NCI-H2029 (cell line): ENCODE measurements around the gene ARHGEF19.
A peak's percentile ranks its signal among the peaks of the same experiment; 100 is the strongest.
"Not testable (repeated sequence)": the region's sequence is repeated elsewhere in the genome, so short reads cannot be mapped to it uniquely, and the experiment has no call there.

ENCODE experiments used
- DNase-seq: peaks from one replicate; lab custom pipeline; 2025; lab: John Stamatoyannopoulos, UW

Gene ARHGEF19

DNA sequence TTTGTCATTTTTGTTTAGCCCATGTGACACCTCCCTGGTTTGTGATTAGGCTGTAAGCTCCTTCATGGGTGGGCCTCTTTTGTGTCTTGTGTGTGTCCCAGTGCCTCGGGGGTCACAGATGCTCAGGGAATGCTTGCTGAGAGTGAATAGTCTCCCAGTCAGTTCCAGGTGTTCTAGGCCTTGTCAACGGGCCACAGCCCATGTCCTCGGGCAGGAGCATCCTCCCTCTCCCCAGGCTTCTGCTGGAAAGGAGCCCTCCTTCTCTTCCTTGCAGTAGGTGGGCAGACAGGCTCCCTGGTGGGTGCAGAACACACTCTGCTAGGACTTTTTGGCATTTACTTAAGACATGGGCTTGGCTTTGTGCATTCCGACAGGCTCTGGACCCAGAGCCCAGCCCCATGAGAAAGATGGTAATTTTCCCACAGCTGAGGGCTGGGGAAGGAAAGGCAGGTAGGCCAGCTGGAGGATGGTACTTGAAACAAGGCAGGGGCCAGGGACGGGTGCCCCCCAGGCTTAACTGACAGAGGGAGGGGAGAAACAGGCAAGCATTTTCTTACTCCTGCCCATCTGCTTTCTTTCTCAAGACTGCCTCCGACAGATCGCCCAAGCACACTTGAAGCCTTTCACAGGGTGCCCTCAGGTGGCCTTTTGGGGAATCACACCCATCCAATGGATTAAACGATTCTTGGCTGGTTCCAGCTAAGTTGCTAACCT lies 31.6 kb upstream of the ARHGEF19 start:
- DNase-seq: peak; percentile 51

DNA sequence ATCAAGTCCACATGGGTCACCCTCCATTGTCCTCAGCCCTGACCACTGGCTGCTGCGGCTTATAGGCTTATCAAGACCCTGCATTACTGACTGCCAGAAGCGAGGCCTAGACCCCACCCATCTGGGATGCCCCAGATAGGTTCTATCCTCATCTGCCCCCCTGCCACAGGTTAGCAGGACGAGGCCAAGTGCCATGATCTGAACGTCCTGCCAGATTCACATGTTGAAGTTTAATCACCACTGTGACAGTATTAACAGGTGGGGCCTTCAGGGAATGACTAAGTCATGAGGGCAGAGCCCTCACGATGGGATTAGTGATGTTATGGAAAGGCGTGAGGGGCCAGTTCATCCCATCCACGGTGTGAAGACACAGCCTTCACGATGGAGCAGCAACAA lies 30.8 kb upstream of the ARHGEF19 start:
- no peak for DNase-seq

DNA sequence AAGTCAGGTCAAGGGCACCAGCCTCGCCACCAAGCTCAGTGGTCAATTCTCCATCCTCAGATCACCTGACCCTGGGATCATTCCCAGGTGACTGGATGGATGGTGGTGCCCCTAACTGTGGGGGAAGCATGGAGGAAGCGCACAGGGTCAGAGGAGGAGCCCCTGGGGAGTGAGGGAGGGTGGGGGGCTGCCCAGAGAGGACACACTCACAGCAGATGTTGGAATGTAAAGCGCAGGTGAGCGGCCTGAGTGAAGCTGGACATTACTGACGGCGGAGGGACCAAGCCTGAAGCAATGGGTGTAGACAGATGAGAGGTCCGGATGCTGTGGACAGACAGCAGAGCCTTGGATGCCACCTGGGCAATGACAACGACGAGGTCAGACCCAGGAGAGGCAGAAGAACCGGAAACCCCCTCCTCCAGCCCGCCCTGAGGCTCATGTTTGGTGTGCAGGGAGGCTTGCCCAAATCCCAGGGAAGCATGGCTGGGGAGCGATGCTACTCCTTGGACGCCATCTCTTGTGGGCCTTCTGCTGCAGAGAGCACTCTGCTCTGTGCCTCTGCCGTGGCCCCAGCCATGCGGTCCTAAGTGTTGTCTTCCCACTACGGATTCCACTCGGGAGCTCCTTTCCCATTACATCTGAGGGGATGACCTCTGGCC lies 30.2 kb upstream of the ARHGEF19 start:
- DNase-seq: no peak

DNA sequence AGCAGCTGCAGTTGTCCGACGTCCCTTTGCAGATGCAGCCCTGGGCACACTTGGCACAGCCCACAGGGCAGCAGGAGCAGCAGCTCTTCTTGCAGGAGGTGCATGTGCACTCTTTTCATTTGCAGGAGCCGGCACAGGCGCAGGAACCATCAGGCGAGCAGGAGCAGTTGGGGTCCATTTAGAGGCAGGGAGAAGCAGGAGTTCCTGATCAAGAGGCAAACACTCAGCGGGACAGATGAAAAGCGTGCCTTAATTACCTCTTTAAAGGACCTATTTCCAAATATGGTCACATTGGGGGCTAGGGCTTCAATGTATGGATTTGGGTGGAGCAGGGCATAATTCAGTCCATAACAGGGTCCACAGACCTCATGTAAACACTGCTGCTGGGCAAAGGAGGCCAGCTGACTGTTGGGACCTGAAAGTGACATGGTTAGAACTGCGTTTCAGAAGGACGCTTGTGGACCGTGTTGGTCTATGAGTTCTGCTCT lies 28.8 kb upstream of the ARHGEF19 start:
- no peak for DNase-seq

DNA sequence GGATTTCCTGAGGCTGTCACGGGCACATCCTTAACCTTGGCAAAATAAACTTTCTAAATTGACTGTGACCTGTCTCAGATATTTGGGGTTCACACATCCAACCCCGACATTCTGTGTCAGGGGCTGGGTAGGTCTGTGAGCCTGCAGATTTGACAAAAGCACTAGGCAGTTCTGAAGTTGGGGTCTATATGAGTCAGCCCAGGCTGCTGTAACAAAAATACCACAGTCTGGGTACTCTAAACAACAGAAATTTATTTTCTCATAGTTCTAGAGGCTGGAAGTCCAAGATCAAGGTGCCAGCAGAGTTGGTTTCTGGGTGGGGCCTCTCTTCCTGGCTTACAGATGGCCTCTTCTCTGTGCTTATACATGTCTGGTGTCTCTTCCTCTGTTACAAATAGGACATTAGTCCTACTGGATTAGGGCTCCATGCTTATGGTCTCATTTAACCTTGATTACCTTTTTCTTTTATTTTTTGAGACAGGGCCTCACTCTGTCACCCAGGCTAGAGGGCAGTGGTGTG lies 27.6 kb upstream of the ARHGEF19 start:
- no peak for DNase-seq

DNA sequence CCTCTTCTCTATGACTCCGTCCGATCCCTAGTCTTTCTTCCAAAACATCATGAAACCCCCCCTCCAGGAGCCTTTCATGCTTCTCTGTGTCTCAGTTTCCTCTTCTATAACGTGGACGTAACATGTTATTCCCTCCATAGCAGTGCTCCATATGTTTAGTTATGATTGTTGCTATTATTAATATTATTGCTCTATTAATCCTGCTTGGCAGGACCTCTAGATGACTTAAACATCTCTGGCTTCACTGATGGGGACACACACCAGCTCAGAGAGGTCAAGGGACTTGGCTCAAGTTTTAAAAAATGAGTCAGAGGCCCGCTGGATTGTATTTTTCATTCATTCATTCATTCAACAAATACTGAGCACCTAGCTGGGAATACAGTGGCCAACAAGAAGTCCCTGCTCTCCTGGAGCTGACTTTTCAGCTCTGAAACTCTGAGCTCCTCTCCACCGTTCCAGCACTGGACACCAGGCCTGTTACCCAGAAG lies 24.9 kb upstream of the ARHGEF19 start:
- DNase-seq: no peak

DNA sequence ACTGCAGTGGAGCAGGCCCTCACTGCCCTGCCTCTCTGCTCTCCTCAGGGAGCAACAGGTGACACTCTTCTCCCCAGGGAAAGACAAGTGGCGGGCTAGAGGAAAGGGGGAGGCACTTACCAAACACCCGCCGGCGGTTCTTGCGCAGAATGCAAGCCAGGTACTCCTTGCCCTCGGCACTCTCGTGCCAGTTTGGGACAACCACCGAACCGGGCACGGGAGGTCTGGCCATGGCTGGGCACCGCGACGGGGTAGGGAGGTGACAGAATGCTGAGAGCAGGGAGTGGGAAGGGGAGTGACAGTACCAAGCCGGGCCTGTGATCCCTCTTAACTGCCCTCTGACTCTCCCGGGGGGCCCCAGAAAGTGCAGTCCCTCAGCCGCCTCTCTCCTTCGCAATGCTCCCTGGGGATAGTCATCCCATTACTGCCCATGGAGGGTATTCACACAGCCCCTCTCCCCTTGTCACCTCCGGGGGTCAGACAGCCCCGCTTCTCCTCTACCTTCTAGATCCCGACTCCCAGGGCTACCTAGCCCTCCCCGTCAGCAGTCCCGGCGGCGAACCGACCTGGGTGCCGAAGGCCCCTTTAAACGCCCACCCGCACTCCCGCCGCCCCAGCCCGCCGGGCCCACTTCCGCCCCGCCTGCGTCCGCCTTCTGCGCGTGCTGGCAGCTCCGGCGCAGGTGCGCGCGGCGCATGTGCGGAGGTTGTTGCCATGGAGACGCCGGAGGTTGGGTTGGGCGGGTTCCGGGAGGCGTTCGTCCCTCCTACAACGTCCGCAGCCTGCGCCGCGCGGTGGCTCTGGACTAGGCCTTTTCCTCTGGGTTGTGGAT lies 24.3 kb upstream of the ARHGEF19 start, which contains the start of gene CPLANE2:
Gene CPLANE2, minus strand, starts transcription at position 673 of the 832 bp plus-strand sequence. Its CDS starts 441 bp downstream, at position 232.
- peak; percentile 87 for DNase-seq

DNA sequence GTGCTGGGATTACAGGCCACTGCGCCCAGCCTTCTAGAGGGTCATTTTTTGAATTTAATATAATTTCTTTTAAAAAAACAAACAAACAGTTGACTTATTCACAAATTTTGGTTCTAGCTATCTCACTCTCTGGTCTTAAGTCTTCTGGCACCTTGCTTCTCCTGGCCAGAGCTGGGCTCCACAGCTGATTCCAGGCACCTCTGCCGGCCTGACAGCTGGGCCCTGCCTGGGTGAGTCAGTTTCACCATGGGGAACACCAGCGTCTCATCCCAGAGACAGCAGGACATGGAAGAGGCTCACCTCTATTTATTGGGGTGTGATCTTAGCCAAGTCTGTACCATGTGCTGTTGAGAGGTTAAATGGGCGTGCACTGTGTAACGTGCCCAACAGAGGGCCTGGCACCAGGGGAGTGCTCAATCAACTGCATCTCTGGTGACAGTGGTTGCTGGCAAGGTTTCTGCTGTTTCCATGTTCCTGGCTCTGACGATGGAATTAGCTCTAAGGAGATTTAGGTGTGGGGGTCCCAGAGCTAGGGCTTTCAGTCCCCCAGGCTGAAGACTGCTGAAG lies 23.6 kb upstream of the ARHGEF19 start:
- peak; percentile 71 for DNase-seq

DNA sequence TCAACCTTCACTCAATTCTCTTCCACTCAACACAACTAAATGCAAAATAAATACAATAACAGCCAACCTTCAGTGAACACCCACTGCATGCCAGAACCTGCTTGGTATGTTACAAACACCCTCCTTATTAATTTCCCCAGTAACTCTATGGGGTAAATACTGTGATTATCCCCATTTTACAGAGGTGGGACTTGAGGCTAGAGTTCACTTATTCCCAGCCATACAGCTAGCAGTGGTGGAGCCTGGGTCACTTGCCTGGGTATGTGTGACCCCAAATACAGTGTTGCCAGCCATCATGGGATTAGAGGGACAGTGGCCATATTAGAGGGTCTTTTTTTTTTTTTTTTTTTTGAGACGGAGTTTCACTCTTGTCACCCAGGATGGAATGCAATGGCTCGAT lies 22.9 kb upstream of the ARHGEF19 start:
- no peak for DNase-seq

DNA sequence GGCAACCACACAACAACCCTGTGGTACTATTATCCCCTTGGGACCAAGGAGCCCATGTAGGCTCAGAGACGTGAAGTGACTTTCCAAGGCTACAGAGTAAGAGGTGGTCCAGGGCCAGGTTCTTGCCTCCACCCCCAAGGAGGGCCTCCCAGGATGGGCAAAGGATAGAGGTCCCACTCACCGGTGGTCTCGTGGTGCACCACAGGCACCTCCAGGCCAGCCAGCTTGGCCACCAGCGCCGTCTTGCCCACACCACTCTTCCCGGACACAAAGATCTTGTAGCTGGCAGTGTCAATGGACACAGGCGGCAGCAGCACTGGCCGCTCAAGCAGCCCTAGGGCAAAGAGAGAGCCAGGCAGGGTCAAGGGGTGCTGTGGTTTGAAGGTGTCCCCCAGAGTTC lies 21.0 kb upstream of the ARHGEF19 start:
- DNase-seq: no peak

DNA sequence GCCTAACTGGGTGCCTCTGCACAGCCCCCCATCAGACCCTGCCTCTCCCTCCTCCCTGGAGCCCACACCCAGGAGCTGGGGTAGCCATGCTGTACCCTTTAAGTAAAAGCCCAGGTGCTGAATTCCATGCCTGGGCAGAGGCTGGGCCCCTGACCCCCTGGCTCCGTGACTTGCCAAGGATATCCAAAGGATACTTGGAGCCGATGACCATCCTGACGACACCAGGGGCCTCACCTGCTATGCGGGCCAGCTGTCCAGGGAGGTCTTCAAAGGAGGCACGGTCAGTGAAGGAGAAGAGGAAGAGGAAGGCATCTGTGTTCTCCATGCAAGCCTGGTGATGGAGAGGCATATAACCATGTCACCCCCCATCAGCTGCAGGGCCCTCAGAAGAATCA lies 19.9 kb upstream of the ARHGEF19 start:
- DNase-seq: no peak

DNA sequence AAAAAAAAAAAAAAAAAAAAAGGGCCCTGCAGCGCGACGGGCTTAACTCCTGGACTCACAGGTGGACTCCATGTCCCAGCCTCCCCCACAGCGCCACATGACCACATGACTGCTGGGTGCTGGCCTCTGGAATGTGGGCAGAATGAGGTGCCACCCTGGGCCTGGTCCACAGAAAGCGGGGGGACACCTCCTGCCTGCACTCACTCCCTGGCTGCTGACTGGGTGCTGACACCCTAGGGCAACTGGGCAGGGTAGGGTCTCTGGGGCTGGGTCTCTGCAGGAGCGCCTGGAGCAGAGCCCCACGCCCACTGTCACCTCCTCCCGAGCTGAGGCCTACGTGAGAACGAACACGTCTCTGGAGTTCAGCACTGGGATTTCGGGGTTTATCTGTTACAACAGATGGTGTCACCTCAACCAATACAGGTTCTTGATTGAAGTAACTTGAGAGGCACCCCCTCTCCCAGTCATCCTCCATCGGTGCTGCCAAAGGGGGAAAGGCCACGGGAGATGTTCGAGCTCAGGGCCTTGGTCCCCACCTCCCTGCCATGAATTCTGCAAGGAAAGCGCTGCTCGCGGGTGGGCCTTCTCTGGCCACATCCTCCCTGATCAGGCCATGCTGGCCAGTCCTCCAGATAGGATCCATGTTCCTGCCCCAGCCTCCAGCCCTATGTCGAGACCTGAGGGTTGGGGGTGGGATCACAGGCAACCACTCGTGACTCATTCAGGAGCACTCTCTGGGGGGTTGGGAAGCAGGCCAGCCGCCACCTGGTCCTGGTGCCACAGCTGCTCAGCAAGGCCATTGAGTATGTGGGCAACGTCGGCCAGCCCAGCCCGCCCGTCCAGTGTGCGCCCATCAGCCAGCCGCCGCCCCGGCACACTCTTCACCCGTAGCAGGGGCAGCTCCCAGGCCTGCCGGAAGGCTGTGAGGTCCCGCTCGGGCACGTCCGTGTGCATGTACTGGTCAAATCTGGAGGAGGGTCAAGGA lies 19.2 kb upstream of the ARHGEF19 start:
- DNase-seq: no peak

DNA sequence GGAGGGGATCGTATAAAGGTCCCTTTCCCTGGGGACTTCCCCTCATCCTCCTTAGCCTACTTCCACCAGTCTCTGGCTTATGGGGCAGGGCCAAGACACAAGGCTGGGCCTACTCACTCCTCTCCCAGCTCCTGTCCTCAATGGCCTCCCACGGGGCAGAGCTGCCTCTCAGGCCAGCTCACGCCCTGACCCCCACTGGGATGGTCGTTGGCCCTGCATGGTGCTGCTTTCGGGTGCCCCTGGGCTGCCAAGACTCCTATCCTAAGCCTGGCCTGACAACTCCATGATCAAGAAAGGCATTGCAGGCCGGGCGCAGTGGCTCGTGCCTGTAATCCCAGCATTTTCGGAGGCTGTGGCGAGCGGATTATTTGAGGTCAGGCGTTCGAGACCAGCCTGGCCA lies 18.3 kb upstream of the ARHGEF19 start:
- DNase-seq: no peak

DNA sequence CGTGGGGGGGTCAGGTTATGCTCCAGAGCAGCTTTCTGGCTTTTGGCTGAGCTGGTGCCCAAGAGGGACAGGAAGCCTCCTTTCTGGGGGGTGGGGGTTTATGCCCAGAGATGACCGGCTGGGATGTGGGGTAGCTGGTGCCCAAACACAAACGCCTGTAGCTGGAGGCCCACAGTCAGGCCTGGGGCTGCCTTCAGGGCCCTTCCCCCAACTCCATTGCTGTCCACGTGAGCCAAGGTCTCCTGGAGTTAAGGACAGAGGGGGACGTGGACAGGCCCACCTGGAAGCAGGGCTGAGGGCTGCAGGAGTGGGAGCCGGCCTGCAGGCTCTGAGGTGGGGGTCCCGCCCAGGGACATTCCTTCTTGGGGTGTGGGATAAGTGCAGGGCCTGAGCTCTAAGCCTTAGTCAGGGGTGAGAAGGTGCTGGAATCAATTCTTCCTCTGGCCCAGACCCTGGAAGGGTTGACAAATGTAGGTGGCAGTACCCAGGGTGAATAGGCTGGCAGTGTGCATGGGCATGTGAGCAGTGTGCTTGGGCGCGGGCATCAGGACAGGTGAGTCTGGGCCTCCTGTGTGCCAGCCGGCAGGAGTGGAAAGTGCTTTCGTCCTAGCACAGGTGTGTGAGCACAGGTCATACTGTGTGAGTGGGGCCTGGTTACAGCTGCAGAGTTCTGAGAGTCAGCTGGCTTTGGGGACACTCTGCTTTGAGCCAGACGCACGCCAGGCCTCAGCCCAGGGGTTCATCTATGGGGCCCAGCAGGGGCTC lies 17.7 kb upstream of the ARHGEF19 start:
- DNase-seq: no peak

DNA sequence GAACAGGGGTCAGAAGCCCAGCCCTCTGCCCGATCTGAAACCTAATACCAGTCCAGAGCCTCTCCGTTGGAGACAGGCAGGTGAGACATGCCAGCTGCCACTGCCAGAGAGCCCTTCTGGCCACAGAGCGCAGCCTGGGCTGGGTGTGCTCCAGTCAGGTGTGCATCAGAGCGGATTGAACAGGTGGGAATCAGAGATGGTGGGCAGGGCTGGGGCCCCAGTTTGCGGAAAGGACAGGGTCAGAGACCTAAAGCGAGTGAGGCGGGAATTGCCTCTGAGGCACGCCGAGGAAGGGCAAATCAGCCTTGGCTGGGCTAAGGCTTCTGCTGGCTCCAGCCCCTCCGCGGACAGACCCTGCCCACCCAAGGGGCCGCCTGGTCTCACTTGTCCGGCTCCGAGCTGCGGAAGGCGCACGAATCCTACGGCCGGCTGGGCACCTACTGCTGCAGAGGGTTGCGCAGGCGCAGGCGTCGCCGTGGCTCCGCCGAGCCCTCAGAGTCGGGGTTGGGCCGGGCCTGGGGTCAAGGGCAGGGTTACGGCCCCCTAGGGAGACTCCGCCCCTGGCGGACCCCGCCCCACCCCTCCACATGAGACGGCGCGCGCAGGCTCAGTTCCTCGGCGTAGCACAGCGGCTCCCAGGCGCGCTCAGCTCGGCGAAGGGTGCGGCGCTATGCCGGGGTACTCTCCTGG lies 14.2 kb upstream of the ARHGEF19 start:
- no peak for DNase-seq

DNA sequence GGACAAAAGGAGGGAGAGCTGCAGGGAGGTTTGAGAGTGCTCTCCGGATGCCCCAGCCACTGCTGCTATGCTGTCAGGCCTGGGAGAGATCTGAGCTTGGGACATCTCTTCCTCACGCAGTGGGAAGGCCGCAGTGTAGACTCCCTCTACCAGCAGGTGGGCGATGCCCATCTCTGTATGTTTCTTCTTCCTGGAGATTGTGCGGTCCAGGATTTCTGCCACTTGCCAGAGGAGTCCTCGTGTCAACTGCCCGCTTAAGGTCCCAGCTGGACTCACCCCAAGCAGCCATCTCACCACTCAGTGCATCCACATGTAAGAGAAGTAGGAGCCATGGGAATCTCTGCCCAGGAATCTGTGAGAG lies 13.7 kb upstream of the ARHGEF19 start:
- DNase-seq: no peak

DNA sequence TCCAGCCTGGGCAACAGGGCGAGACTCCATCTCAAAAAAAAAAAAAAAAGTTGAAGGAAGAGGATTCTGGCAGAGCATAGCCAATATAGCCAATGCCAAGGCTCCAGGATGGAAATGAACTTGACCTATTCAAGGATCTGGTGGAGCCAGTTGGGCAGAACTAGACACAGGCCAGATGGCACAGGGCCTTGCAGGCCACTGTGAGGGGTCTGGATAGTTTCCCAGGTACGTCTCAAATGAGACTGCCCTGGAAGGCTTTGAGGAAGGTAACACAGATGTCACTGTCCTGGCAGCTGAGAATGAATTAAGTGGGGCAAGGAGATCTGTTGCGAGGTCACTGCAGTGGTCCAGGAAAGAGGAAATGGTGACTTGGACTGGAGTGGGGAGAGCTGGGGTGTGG lies 12.0 kb upstream of the ARHGEF19 start:
- no peak for DNase-seq

DNA sequence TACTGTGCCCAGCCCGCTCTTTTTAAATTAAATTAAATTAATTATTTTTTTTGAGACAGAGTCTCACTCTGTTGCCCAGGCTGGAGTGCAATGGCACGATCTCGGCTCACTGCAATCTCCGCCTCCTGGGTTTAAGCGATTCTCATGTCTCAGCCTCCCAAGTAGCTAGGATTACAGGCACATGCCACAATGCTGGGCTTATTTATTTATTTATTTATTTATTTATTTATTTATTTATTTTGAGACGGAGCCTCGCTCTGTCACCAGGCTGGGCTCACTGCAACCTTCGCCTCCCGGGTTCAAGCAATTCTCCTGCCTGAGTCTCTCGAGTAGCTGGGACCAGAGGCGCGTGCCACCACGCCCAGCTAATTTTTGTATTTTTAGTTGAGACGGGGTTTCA lies 10.3 kb upstream of the ARHGEF19 start:
- DNase-seq: not testable (repeated sequence)

DNA sequence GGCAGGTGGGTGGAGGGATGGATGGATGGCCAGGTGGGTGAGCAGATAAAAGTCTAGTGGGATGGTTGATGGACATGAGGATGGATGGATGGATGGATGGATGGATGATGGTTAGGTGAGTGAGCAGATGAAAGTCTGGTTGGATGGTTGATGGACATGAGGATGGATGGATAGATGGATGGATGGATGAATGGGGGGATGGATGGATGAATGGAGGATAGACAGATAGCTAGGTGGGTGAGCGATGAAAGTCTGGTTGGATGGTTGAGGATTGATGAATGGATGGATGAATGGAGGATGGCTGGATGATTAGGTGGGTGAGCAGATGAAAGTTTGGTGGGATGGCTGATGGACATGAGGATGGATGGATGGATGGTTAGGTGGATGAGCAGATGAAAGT lies 9.0 kb upstream of the ARHGEF19 start:
- no peak for DNase-seq
